Mammary microvascular endothelial cell (primary cell): ENCODE results near the gene SLC25A42. TPM values are rescaled to one million over a fixed set of nuclear protein-coding genes. Genes with fewer than 3 reads are reported as not detected.

Experiments
- total RNA-seq: library from RNA; depleted of rRNA; stranded (reverse); fragments of >200 nt; gene quantifications from 2 replicates; pipeline ENCODE4 v1.2.3, GENCODE V29; 2015

SLC25A42 gene, protein sequence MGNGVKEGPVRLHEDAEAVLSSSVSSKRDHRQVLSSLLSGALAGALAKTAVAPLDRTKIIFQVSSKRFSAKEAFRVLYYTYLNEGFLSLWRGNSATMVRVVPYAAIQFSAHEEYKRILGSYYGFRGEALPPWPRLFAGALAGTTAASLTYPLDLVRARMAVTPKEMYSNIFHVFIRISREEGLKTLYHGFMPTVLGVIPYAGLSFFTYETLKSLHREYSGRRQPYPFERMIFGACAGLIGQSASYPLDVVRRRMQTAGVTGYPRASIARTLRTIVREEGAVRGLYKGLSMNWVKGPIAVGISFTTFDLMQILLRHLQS
- 2.5 and 2.9 TPM in 2 replicates for total RNA-seq

DNA sequence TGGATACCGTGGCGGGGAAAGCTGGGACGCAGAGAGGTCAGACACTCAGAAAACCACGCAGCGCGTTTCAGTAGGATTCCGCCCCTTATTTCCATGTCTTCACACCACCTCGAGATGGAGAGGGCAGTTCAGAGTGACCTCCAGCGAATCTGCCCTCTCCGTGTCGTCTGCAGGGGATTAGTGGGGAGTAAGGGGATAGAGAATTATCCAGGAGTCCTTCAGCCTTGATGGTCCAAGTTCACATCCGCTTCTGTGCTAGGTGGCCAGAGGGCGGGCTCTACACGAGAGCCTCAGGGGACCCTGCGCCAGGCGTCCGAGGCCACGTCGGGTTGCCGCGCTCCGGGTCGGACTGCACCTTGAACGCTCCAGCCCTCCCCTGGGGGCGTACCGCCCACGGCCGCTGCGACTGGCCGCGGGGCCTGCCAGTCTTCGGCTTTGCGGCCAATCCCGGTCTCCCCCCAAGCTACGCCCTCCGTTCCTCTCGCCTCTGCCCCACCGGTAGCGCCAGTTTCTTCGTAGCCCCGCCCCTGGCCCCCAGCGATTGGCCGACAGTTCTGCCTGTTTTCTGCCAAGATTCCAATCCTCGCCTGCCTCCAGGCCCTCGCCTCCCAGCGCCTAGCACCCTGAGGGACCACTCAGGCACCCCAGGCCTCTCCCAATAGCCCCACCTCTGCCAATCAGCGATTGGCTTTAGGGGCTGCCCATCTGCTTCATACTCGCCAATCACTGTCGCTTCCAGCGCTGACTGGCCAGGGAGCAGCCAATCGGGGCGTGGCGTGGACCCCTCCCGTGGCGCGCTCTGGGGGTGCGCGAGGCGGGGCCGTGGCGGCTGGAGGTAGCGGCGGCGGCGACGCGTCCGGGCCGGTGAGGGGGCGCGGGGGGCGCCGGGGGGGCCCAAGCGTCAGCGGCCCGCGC is at the start of gene SLC25A42:
SLC25A42 (plus strand) TSS at position 812 of the 915 bp plus-strand sequence. CDS start 32,131 bp downstream, outside the sequence.

DNA sequence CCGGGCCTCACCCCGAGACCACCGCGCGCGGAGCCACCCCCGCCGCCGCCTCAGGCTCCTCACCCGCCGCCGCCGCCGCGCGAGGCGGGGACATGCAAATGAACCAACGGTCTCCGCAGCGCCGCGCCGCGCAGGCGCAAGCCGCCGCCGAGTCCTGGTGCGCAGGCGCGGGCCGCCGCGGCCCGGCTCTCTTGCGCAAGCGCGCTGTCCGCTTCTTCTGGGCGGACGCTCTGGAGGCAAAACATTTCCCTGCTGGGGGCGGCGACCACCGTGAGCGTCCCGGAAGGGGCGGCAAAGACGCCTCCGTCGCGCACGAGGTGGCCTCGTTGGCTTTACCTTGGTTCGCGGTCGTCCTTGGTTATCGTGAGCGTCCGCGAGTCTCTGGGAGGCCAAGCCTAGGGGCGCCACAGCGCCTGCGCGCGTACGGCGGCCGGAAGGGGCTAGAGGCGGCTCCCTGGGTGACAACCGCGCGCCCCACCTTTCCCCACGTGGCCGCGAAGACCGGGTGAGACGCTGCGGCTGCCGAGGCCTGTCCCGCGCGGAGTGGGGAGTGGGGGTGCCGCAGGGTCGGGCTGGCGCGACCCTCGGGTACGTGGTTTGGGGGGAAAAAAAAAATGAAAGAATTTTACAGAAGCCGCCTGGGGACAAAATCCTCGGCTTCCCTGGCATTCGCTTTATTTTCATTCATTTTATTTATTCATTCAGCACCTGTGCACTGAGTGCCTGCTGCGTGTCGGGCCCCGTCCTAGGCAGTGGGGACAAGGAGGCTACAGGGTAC is 30.2 kb upstream of the SLC25A42 start, which contains the start of the genes ARMC6 and SUGP2:
ARMC6 (plus strand) TSS at position 178 of the 778 bp plus-strand sequence. CDS start 607 bp downstream, outside the sequence.
SUGP2 (minus strand) TSS at position 92 of the 778 bp plus-strand sequence. CDS start 2,446 bp downstream, outside the sequence.

DNA sequence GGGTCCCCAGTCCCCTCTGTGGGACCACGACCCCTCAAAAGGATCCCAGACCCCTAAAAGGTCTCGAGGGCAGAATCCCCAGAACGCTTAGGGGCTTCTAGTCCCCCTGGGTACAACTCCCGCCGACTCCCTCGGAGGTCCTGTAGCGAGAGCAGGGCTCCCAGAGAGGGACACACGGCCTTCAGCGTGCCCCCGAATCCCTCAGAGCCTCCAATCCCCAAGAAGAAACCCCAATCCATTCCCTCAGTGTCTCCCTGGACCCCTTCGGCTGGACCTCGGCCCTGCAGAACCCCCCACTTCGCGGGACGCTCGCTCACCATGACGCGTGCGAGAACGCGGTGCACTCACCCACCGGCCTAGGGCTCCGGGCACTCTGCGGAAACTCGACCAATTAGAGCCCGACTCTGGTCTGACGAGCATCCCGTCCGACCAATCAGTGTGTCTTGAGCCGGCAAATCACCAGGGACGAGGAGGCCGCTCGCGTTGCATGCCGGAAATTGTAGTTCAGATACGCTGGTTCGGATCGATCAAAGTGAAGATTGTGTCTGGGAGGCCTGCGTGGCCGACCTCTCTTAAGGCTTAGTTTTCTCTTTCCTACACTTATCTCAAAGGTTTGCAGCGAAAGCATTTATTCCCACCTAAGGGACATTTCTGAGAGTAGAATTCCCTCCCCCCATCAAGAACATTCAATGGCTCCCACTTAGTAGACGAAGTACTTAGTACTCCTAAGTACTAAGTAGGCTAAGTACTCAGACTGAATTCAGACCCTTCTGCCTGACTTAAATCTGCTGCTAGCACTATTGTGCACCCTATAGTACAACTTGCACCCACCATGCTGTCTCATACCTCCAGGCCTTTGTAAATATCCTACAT is 74.6 kb downstream of the SLC25A42 start, which contains the start of gene TMEM161A:
TMEM161A (minus strand) TSS at position 370 of the 873 bp plus-strand sequence; CDS start at position 320, 50 bp downstream.

Other genes starting within 250 kb of the SLC25A42 start
- gene UPF1, start 232.0 kb upstream of the SLC25A42 start, total RNA-seq = 42.9 and 49.8 TPM in 2 replicates
- gene CERS1, start 167.8 kb upstream of the SLC25A42 start, total RNA-seq = 0.53 and 1.2 TPM in 2 replicates
- gene COPE, start 144.6 kb upstream of the SLC25A42 start, total RNA-seq = 381 and 398 TPM in 2 replicates
- gene DDX49, start 144.3 kb upstream of the SLC25A42 start, total RNA-seq = 63.4 and 77.3 TPM in 2 replicates
- gene HOMER3, start 122.8 kb upstream of the SLC25A42 start, total RNA-seq = 101 and 107 TPM in 2 replicates
- gene SUGP2, start 30.5 kb upstream of the SLC25A42 start, total RNA-seq = 18.3 and 18.8 TPM in 2 replicates
- gene ARMC6, start 30.4 kb upstream of the SLC25A42 start, total RNA-seq = 64.5 and 69.2 TPM in 2 replicates
- gene TMEM161A, start 74.5 kb downstream of the SLC25A42 start, total RNA-seq = 17.1 and 19.0 TPM in 2 replicates
- 0.07 and 0.10 TPM in 2 replicates for gene MEF2B, start 106.3 kb downstream of the SLC25A42 start, total RNA-seq
- gene BORCS8, start 128.2 kb downstream of the SLC25A42 start, total RNA-seq = 21.4 and 24.0 TPM in 2 replicates
- 63.0 and 86.1 TPM in 2 replicates for gene RFXANK, start 128.3 kb downstream of the SLC25A42 start, total RNA-seq
- gene NR2C2AP, start 139.4 kb downstream of the SLC25A42 start, total RNA-seq = 21.2 and 23.7 TPM in 2 replicates
- gene NCAN, start 148.0 kb downstream of the SLC25A42 start, total RNA-seq = 0.07 TPM in 1 of 2 replicates, not detected in the other
- gene TM6SF2, start 209.3 kb downstream of the SLC25A42 start, total RNA-seq = not detected in 2 replicates